Measurements from ENCODE around the gene LPCAT2. TPM values are rescaled to one million over a fixed set of nuclear protein-coding genes. Genes with fewer than 3 reads are reported as not detected.

Gene LPCAT2
- total RNA-seq, 2 donors from 2014 or later, result 6.4 to 6.8 TPM

- Histone ChIP-seq H3K36me3 (ENCODE audit: control insufficient read depth, insufficient read depth, low read length) (no peaks in the 10 kb centered on the region), H3K27me3 (ENCODE audit: control insufficient read depth, insufficient read depth, low read length, poor library complexity, severe bottlenecking) (no peaks in the 10 kb centered on the region), H3K4me1 (ENCODE audit: control insufficient read depth, insufficient read depth, low read length) (no peaks in the 10 kb centered on the region), H3K9me3 (ENCODE audit: control insufficient read depth, low read length) (no peaks in the 10 kb centered on the region), H3K27ac (ENCODE audit: low read depth, low read length) (no peak overlapping the region), H3K4me3 (ENCODE audit: low read length) (no peak overlapping the region), H3K9ac (ENCODE audit: extremely low read depth, low read length, poor library complexity, severe bottlenecking) (no peak overlapping the region)
- H3K27ac Mint-ChIP-seq, result no peak overlapping the region
- WGBS, 2 experiments (ENCODE audit: insufficient coverage in 1 of 2, insufficient read length in 1 of 2), result 92 to 100% methylated on average over 2 of the region's 2 CpGs
- no peaks in the 10 kb centered on the region for H3K4me1 Mint-ChIP-seq
- TF ChIP-seq, protein P1, sequence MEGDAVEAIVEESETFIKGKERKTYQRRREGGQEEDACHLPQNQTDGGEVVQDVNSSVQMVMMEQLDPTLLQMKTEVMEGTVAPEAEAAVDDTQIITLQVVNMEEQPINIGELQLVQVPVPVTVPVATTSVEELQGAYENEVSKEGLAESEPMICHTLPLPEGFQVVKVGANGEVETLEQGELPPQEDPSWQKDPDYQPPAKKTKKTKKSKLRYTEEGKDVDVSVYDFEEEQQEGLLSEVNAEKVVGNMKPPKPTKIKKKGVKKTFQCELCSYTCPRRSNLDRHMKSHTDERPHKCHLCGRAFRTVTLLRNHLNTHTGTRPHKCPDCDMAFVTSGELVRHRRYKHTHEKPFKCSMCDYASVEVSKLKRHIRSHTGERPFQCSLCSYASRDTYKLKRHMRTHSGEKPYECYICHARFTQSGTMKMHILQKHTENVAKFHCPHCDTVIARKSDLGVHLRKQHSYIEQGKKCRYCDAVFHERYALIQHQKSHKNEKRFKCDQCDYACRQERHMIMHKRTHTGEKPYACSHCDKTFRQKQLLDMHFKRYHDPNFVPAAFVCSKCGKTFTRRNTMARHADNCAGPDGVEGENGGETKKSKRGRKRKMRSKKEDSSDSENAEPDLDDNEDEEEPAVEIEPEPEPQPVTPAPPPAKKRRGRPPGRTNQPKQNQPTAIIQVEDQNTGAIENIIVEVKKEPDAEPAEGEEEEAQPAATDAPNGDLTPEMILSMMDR (conservative IDR thresholded peaks at IDR 0.05), result no peak
- no peak overlapping the region for H3K4me3 Mint-ChIP-seq
- H3K27me3 Mint-ChIP-seq (ENCODE audit: insufficient read depth), result no peaks in the 10 kb centered on the region
- no peaks in the 10 kb centered on the region for H3K9me3 Mint-ChIP-seq
- H3K36me3 Mint-ChIP-seq (ENCODE audit: low read depth), result peaks cover 26% of the 10 kb centered on the region
- peak; percentile 12 for DNase-seq
Observed at GRCh38 chr16:55490301-55490700, 18.6 kb upstream of the LPCAT2 start.

DNA sequence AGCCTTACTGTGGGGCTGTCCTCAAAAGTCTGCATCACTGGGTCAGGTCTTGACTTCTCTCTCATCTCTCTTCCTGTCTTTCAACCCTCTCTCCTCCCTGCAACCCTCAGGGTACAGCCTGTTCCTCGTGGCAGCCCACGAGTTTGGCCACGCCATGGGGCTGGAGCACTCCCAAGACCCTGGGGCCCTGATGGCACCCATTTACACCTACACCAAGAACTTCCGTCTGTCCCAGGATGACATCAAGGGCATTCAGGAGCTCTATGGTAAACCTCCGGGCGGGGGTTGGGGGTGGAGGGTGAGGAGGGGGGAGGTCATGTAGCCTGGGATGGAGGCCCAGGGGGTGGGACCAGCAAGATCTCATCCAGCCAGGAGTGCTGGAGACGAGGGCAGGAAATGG, 17.2 kb upstream of the LPCAT2 start:
- H3K9ac ChIP-seq (ENCODE audit: extremely low read depth, low read length, poor library complexity, severe bottlenecking), result no peak overlapping the region
- no peak overlapping the region for H3K4me3 ChIP-seq (ENCODE audit: low read length)
- H3K27ac ChIP-seq (ENCODE audit: low read depth, low read length), result no peak overlapping the region
- H3K27me3 Mint-ChIP-seq (ENCODE audit: insufficient read depth), result no peaks in the 10 kb centered on the region
- no peak overlapping the region for H3K27ac Mint-ChIP-seq
- no peaks in the 10 kb centered on the region for H3K36me3 ChIP-seq (ENCODE audit: control insufficient read depth, insufficient read depth, low read length)
- no peaks in the 10 kb centered on the region for H3K9me3 ChIP-seq (ENCODE audit: control insufficient read depth, low read length)
- DNase-seq, result peak; percentile 59
- H3K4me3 Mint-ChIP-seq, result no peak overlapping the region
- TF ChIP-seq, protein P1 (conservative IDR thresholded peaks at IDR 0.05), result no peak
- peaks cover 1% of the 10 kb centered on the region for H3K4me1 Mint-ChIP-seq
- H3K4me1 ChIP-seq (ENCODE audit: control insufficient read depth, insufficient read depth, low read length), result no peaks in the 10 kb centered on the region
- peaks cover 17% of the 10 kb centered on the region for H3K36me3 Mint-ChIP-seq (ENCODE audit: low read depth)
- no peaks in the 10 kb centered on the region for H3K27me3 ChIP-seq (ENCODE audit: control insufficient read depth, insufficient read depth, low read length, poor library complexity, severe bottlenecking)
- 86 to 91% methylated on average over 1 to 7 of the region's 7 CpGs for WGBS, 2 experiments (ENCODE audit: insufficient coverage in 1 of 2, insufficient read length in 1 of 2)
- no peaks in the 10 kb centered on the region for H3K9me3 Mint-ChIP-seq

DNA sequence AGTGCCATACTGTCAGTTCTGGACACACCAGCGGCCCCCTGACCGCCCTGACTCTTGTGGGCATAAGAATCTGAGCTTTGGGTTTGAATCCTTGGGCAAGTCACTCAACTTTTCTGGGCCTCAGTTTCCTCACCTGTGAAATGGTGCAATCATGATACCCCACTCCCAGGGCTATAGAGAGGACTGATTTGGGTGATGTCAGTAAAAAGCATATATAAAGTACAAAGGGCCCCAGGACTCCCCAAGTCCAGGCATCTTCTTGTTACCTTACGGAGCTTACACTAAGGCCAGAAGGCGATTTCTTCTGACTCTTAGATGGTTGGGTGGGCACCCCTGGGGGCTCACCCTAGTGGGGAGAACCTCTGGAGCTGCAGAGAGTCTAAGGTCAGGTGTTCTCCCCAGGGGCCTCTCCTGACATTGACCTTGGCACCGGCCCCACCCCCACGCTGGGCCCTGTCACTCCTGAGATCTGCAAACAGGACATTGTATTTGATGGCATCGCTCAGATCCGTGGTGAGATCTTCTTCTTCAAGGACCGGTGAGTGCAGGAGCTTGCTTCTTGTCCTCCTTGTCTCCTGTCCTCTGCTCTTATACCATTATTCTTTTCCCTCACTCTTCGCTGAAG, 16.0 kb upstream of the LPCAT2 start:
- Histone ChIP-seq H3K9me3 (ENCODE audit: control insufficient read depth, low read length) (no peaks in the 10 kb centered on the region), H3K4me1 (ENCODE audit: control insufficient read depth, insufficient read depth, low read length) (no peaks in the 10 kb centered on the region), H3K36me3 (ENCODE audit: control insufficient read depth, insufficient read depth, low read length) (no peaks in the 10 kb centered on the region), H3K27ac (ENCODE audit: low read depth, low read length) (no peak overlapping the region), H3K4me3 (ENCODE audit: low read length) (no peak overlapping the region), H3K9ac (ENCODE audit: extremely low read depth, low read length, poor library complexity, severe bottlenecking) (no peak overlapping the region), H3K27me3 (ENCODE audit: control insufficient read depth, insufficient read depth, low read length, poor library complexity, severe bottlenecking) (no peaks in the 10 kb centered on the region)
- peaks cover 1% of the 10 kb centered on the region for H3K4me1 Mint-ChIP-seq
- no peak overlapping the region for H3K4me3 Mint-ChIP-seq
- no peaks in the 10 kb centered on the region for H3K9me3 Mint-ChIP-seq
- no peak overlapping the region for H3K27ac Mint-ChIP-seq
- 93 to 99% methylated on average over 8 to 10 of the region's 10 CpGs for WGBS, 2 experiments (ENCODE audit: insufficient coverage in 1 of 2, insufficient read length in 1 of 2)
- peaks cover 19% of the 10 kb centered on the region for H3K36me3 Mint-ChIP-seq (ENCODE audit: low read depth)
- TF ChIP-seq, protein P1 (conservative IDR thresholded peaks at IDR 0.05), result no peak
- H3K27me3 Mint-ChIP-seq (ENCODE audit: insufficient read depth), result no peaks in the 10 kb centered on the region
- peak; percentile 13 for DNase-seq
